Measurements from ENCODE around the gene CASP1. TPM values are rescaled to one million over a fixed set of nuclear protein-coding genes. Genes with fewer than 3 reads are reported as not detected.

The CASP1 gene
- total RNA-seq, 1 experiment from 2014 or later: 2.1 TPM

- Histone ChIP-seq H3K9me3 (ENCODE audit: control insufficient read depth, insufficient read depth, low read depth, low read length) (no peaks in the 10 kb centered on the region), H3K27ac (ENCODE audit: low read length) (no peak overlapping the region), H3K27me3 (ENCODE audit: control insufficient read depth, insufficient read depth, low read length) (no peaks in the 10 kb centered on the region), H3K4me1 (ENCODE audit: control insufficient read depth, insufficient read depth, low read length) (no peaks in the 10 kb centered on the region), H3K36me3 (ENCODE audit: control insufficient read depth, insufficient read depth, low read length) (no peaks in the 10 kb centered on the region), H3K4me3 (ENCODE audit: low read depth in 2 of 2, low read length in 2 of 2) (no peak overlapping the region)
- BruUV-seq (replicated peaks): no TSS peak
- in situ Hi-C loops (cut with HindIII; ENCODE audit: low pct_unique_long_range_greater_than_20kb, low sequenced_read_pairs): no loop called here
- ChIA-PET CTCF (no interaction called here), POLR2A (no interaction called here)
- DNase-seq (ENCODE audit: low read depth, low spot score) (no peak), ATAC-seq (no peak)
- TF ChIP-seq REST (IDR thresholded peaks at IDR 0.05; ENCODE audit: insufficient read depth in 1 of 2, low read depth in 2 of 2, low read length in 1 of 2): no peak
- intact Hi-C loops (cut with micrococcal nuclease; ENCODE audit: unreplicated experiment): no loop called here
Measured at GRCh38 chr11:105057432-105057831, 22.5 kb upstream of the CASP1 start.

- ChIA-PET CTCF (interaction anchor here (0.7 kb wide), 1 partner anchor 122 kb away, joined by 4 read pairs; no protein-coding TSS in a partner anchor), POLR2A (interaction anchor here (0.6 kb wide), 1 partner anchor 20 kb away, joined by 4 read pairs; no protein-coding TSS in a partner anchor)
- DNase-seq (ENCODE audit: low read depth, low spot score) (no peak), ATAC-seq (no peak)
- no TSS peak for BruUV-seq (replicated peaks)
- TF ChIP-seq TCF7L2 (IDR thresholded peaks at IDR 0.05; ENCODE audit: low read depth, low read length) (no peak), SIN3A (IDR thresholded peaks at IDR 0.05; ENCODE audit: borderline replicate concordance, insufficient read depth, low read depth, low read length) (no peak), CTCF (IDR thresholded peaks at IDR 0.05) (no peak), POLR2AphosphoS5 (IDR thresholded peaks at IDR 0.05; ENCODE audit: low read depth, low read length) (no peak), REST (IDR thresholded peaks at IDR 0.05; ENCODE audit: insufficient read depth in 1 of 2, low read depth in 2 of 2, low read length in 1 of 2) (no peak)
- no peaks in the 10 kb centered on the region for H3K36me3 ChIP-seq (ENCODE audit: control insufficient read depth, insufficient read depth, low read length)
- in situ Hi-C loops (cut with HindIII; ENCODE audit: low pct_unique_long_range_greater_than_20kb, low sequenced_read_pairs) (no loop called here), intact Hi-C loops (cut with micrococcal nuclease; ENCODE audit: unreplicated experiment) (no loop called here)
- no peaks in the 10 kb centered on the region for H3K27me3 ChIP-seq (ENCODE audit: control insufficient read depth, insufficient read depth, low read length)
- no peak overlapping the region for H3K27ac ChIP-seq (ENCODE audit: low read length)
- no peaks in the 10 kb centered on the region for H3K4me1 ChIP-seq (ENCODE audit: control insufficient read depth, insufficient read depth, low read length)
- H3K4me3 ChIP-seq (ENCODE audit: low read depth in 2 of 2, low read length in 2 of 2): no peak overlapping the region
- H3K9me3 ChIP-seq (ENCODE audit: control insufficient read depth, insufficient read depth, low read depth, low read length): no peaks in the 10 kb centered on the region
Measured at GRCh38 chr11:105056446-105056845, 21.5 kb upstream of the CASP1 start.
